CD4-positive, alpha-beta T cell treated with Interleukin-15 for 1 hour (primary cell): ENCODE results near the gene RHOBTB1.
"Not testable (repeated sequence)": the region's sequence is repeated elsewhere in the genome, so short reads cannot be mapped to it uniquely, and the experiment has no call there.

Experiments
- DNase-seq: peaks from one replicate; pipeline ENCODE4 v3.0.0-alpha.2; 2020

The RHOBTB1 gene

DNA sequence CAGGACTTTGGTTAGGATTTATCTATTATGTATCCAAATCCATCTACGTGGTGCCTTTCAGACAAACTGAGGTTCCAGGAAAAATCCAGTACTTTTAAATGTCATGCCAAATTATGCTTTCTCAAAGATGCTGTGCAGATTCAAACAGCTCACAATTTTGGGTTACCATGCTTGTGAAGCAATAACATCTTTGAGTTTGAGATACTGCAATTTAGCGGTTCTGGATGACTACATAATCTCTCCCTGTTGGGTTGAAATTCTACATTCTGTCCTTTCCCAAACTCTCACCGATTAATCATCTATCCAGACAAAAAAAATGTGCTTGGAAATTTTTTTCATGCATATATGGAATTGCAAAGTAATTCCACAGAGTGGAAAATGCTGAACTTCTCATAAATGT lies 3.5 kb downstream of the RHOBTB1 start:
- no peak for DNase-seq

DNA sequence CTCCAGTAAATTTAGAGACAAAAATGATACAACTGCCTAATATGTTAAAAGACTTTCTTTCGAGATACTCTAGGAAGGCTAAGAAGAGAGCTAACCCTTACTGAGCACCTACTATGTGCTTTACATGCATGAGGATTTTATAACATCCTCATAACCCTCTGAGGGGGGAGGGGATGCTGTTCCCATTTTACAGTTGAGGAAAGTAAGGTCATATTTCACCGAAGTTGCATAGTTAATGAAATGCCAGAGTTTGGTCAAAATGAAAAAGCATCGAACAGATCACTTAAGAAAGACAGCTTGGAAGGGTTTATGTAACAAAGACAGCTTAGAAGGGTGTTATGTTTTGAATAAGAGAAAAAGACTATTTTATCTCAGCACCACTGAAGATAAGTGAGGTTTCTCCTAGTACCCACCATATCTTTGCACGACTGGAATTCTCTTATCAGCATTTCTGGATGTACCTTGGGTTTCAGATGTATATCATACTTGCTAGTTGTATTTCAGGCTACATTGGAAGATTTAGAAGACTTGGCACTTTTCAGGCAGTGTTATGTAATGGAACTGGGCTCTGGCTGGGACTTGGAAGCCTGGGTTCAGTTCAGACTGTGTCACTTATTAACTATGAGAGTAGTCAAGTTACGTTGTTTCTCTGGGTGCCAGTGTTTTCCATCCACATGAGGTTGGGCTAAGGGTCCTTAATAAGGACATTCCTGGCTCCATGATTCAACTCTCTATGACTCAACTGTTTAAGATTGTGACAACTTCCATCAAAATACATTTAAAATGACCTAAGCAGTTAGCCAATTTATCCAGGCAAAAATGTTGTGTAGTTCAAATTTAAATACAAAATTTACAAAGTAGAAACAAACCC lies 6.0 kb downstream of the RHOBTB1 start:
- DNase-seq = no peak

DNA sequence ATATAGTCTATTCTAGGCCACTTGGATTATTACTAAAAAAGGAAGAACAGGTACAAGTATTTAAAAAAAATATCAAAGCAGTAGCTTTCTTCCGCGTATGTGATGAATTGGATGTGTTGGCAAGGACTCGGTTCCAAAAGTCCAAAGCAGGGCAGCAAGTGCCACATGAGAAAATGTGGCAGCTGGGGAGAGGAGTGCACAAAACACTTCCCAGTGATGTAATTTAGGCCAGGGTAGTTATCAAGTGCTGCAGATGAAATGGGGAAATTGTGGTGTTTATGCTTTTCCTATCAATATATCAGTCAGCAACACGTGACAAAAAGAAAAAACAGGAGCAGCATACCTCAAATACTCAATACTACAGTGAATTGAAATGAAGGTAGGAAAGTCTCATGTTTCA lies 7.0 kb downstream of the RHOBTB1 start:
- DNase-seq = no peak

DNA sequence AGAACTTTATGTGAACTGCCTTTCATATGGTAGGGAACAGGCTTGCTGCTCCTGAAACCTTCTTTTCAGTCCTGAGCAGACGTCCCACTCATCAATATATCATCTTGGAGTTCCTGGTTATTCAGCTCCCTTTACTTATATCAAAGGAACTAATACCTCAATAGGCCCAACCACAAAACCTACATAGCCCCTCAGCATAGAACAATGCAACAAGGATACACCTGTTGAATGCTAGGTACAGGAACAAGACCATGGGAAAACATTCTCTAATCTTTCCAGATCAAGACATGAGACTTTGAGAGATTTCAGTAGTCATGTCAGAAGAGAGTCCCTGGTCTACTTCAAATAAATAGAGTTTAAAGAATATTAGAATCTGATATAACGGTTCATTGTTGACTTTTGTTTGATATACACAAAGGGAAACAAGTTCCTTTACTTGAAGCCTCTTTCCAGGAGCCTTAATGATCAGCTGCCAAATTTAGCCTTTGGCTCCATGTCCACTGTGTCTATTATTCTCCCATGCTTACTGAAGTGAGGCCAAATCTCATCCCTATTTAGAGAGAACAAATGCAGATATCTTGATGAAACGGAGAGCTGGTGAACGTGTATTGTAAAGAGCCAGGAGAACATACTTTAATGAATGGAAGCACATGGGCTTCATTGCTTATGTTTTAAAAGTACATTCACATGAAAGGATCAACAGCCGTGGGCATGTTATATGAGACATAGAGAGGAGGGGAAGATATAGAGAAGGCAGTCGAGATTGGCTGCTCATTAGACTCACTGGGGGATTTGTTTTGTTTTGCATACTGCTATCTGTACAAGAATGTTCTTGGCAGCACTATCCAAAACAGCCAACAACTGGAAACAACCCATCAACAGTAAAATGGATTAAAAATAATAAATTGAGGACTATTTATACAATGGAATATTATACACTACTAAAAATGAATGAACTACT lies 9.5 kb downstream of the RHOBTB1 start:
- no peak for DNase-seq

- DNase-seq = no peak
Measured at GRCh38 chr10:60932756-60933155, 11.2 kb downstream of the RHOBTB1 start.

GRCh38 chr10:60930237-60930636 lies 13.7 kb downstream of the RHOBTB1 start:
- DNase-seq = no peak

DNA sequence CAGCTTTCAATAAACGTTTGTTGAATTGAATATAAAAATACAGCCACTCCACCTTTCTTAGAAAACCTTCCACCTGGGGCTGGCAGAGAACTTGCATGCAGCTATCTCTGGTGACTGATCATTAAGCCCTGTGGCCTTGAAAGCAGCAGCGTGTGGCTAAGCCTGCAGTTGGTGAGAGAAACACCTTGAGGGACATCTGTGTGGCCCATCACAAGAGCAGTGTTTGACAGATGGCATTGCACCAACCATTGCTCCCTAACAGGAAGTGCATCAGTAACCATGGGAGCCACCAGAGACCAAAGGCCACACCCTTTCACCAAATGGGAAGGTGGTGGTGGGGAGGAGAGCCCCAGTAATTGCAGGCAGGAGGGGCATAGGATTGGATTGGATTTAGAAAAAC lies 22.4 kb downstream of the RHOBTB1 start:
- no peak for DNase-seq

GRCh38 chr10:60920479-60920878 lies 23.5 kb downstream of the RHOBTB1 start:
- DNase-seq = no peak

GRCh38 chr10:60919551-60919950 lies 24.4 kb downstream of the RHOBTB1 start:
- no peak for DNase-seq

DNA sequence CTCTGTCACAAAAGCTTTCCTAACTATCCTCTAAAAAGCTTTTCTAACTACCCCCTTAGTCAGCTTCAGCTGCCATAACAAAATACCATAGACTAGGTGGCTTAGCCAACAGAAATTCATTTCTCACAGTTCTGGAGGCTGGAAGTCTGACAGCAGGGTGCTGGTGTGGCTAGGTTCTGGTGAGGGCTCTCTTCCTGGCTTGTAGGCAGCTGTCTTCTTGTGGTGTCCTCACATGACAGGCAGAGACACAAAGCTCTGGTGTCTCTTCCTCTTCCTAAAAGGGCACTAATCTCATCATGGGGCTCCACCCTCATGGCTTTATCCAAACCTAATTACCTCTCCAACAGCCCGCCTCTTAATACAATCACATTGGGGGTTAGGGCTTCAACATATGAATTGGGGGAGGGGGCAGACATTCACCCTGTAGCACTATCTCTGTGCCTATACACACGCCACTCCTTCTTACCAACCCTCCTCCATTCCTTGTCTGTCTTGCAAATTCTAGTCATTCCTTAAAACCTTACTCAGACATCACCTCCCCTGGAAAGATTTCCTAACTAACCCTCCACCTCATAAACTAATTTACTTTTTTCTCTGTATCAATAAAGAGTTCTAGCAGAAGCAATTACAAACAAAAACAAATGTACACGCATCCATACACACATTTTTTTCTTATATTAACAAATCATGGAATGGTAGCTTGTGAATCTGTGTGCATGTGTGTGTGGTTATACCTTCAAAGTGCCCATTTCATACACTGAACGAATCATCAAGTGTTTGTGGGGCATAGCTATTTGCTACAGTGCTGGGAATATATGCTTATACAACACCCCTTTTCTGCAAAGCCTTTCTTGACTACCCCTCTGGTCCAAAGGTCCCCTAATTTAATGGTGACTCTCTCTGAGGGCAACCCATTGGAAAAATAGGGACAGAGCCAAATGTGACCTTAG lies 26.4 kb downstream of the RHOBTB1 start:
- DNase-seq = no peak

- no peak for DNase-seq
Measured at GRCh38 chr10:60916025-60916424, 28.0 kb downstream of the RHOBTB1 start.

GRCh38 chr10:60914690-60915141 lies 29.3 kb downstream of the RHOBTB1 start:
- no peak for DNase-seq

GRCh38 chr10:60913657-60914056 lies 30.3 kb downstream of the RHOBTB1 start:
- DNase-seq = no peak

DNA sequence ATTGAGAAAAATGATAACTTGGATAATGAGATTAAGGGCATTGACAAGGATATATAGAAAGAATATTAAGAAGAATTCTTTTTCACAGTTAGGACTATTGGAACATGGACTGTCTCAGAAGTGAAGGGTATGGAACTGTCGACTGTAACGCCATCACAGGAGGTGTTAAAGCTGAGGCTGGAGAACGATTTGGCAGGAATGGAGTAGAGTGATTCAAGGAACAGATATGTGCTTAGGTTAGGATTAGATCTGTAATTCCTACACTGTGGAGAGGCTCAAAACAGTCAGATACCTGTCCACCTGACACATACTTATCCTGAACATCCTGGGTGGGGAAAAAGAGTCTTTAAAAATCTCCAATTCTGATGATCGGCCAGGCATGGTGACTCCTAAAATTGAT lies 30.9 kb downstream of the RHOBTB1 start:
- DNase-seq = no peak

DNA sequence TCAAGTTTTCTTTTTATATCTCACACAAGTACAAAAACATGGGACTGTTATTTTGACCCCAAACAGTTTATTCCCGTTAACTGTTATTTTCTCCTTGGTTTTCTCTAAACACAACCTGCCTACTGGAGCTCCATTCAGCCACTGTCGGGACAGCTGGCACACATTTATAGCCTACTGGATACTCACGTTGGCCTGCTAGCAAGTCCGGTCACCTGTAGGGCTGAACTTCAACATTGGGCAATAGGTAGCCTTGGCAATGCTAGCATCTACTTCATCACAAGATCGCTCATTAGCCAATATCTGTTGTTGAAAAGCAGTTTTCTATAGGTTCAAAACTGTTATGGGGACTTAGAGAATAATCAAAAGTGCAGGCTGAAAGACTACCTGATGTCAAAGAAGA lies 32.3 kb downstream of the RHOBTB1 start:
- no peak for DNase-seq

- no peak for DNase-seq
Measured at GRCh38 chr10:60911216-60911615, 32.8 kb downstream of the RHOBTB1 start.

- no peak for DNase-seq
Measured at GRCh38 chr10:60910543-60910942, 33.4 kb downstream of the RHOBTB1 start.

- DNase-seq = no peak
Measured at GRCh38 chr10:60908896-60909295, 35.1 kb downstream of the RHOBTB1 start.

GRCh38 chr10:60908031-60908430 lies 36.0 kb downstream of the RHOBTB1 start:
- DNase-seq = no peak

DNA sequence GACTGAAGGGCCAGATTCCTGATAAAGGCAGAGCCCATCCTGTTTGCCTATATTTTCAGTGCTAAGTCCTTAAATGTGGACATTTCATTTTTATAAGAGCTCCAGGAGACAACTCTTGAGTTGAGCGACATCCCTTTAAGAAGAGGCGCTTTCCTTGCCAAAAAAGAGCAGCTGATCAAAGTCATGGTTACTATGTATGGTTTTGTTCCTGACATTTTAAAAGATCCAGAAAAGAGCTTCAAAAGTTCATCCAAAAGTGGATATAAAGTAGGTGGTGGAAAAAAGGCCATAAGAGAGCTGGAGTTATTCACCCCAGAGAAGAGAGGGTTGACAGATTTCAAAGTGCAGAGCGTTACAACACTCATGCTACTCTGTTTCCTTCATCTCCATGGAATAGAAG lies 36.7 kb downstream of the RHOBTB1 start:
- no peak for DNase-seq

- not testable (repeated sequence) for DNase-seq
Measured at GRCh38 chr10:60906825-60907224, 37.2 kb downstream of the RHOBTB1 start.

- no peak for DNase-seq
Measured at GRCh38 chr10:60906411-60906810, 37.6 kb downstream of the RHOBTB1 start.

DNA sequence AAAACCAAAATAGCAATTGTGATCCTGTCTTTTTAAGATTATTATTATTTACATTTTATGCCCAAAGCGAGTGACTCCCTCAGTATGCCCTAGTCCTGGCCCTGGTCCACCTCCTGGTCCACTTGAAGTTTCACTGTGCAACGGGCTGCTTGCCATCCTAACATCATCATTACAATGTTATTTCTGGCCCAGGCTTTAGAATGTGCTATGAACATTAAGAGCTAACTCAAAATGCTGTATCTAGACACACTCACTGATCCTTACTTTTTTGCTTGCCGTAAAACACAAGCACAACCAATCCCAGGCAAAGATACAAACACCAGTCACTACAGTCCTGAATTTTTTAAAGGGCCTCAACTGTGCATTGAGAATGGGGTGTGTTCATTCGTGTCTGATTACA lies 38.4 kb downstream of the RHOBTB1 start:
- no peak for DNase-seq
